Thyroid gland (tissue), 4 donors: ENCODE data around the gene NELL2.

ENCODE experiments used
- CTCF ChIP-seq, 6 experiments: fragments of 200-600 bp in 3 of 6; fragments of 450-650 bp in 3 of 6; sonication (generic) in 3 of 6; IDR thresholded peaks; one replicate each; pipeline ENCODE4 v1.5.1; 2016 to 2019; ENCODE audit warnings: antibody characterized with exemption in 6 of 6, mild to moderate bottlenecking in 2 of 6, inconsistent platforms in 1 of 6, moderate library complexity in 1 of 6
- POLR2A ChIP-seq, 2 donors: fragments of 450-650 bp; IDR thresholded peaks; one replicate each; pipeline ENCODE4 v1.6.1; 2017; ENCODE audit warnings: antibody characterized with exemption in 2 of 2, mild to moderate bottlenecking in 2 of 2, moderate library complexity in 1 of 2

- no peak for TF ChIP-seq CTCF (IDR thresholded peaks at IDR 0.05)
- TF ChIP-seq POLR2A (IDR thresholded peaks at IDR 0.05), result no peak
These were observed 391.3 kb downstream of the NELL2 start for GRCh38 chr12:44484862-44485261.
